ENCODE data around the gene CLDN1. TPM values are rescaled to one million over a fixed set of nuclear protein-coding genes. Genes with fewer than 3 reads are reported as not detected.

CLDN1 gene
- total RNA-seq, 4 donors from 2014 or later, result 0.37 to 0.95 (median 0.82) TPM; not detected in 1

- in situ Hi-C loops (cut with MboI; ENCODE audit: low pct_ligation_motif_present in 1 of 4, low pct_unique_long_range_greater_than_20kb in 1 of 4, low sequenced_read_pairs in 3 of 4), result no loop called here
- Histone ChIP-seq H3K27me3 (no peaks in the 10 kb centered on the region), H3K27ac (no peak overlapping the region), H3K9me3 (no peaks in the 10 kb centered on the region), H3K4me3 (no peak overlapping the region), H3K36me3 (no peaks in the 10 kb centered on the region), H3K4me1 (no peaks in the 10 kb centered on the region)
- no peak for TF ChIP-seq POLR2AphosphoS5 (IDR thresholded peaks at IDR 0.05)
- TF ChIP-seq CTCF (IDR thresholded peaks at IDR 0.05), result no peak
- no peak for TF ChIP-seq POLR2A (IDR thresholded peaks at IDR 0.05)
- TF ChIP-seq EP300 (IDR thresholded peaks at IDR 0.05; ENCODE audit: low read depth), result no peak
- no peak for DNase-seq
- intact Hi-C loops (cut with DNase I; ENCODE audit: low total_unique reads), result no loop called here
- 92 to 95% methylated on average over 1 of the region's 1 CpG for WGBS, 2 donors (ENCODE audit: low coverage in 1 of 2)
Measured at GRCh38 chr3:190352861-190353457, 30.7 kb upstream of the CLDN1 start.

- in situ Hi-C loops (cut with MboI; ENCODE audit: low pct_ligation_motif_present in 1 of 4, low pct_unique_long_range_greater_than_20kb in 1 of 4, low sequenced_read_pairs in 3 of 4) (no loop called here), intact Hi-C loops (cut with DNase I; ENCODE audit: low total_unique reads) (no loop called here)
- Histone ChIP-seq H3K27ac (peak overlapping the region in 1 of 4 donors; percentile 72), H3K4me1 (peaks cover 9 to 17% (median 13%) of the 10 kb centered on the region in 4 donors), H3K36me3 (no peaks in the 10 kb centered on the region), H3K27me3 (no peaks in the 10 kb centered on the region), H3K9me3 (no peaks in the 10 kb centered on the region), H3K4me3 (no peak overlapping the region)
- TF ChIP-seq POLR2A (IDR thresholded peaks at IDR 0.05) (no peak), POLR2AphosphoS5 (IDR thresholded peaks at IDR 0.05) (no peak), EP300 (IDR thresholded peaks at IDR 0.05; ENCODE audit: low read depth) (no peak), CTCF (IDR thresholded peaks at IDR 0.05) (no peak)
- DNase-seq, result no peak
- WGBS, 2 donors (ENCODE audit: low coverage in 1 of 2), result 79 to 81% methylated on average over 2 of the region's 2 CpGs
Measured at GRCh38 chr3:190346541-190346940, 24.3 kb upstream of the CLDN1 start.

- H3K36me3 ChIP-seq, result no peaks in the 10 kb centered on the region
- intact Hi-C loops (cut with DNase I; ENCODE audit: low total_unique reads), result no loop called here
- peak overlapping the region in 2 of 4 donors; percentile 0 to 7 for H3K4me3 ChIP-seq
- TF ChIP-seq CTCF (IDR thresholded peaks at IDR 0.05) (no peak), EP300 (IDR thresholded peaks at IDR 0.05; ENCODE audit: low read depth) (no peak), POLR2A (IDR thresholded peaks at IDR 0.05) (no peak), POLR2AphosphoS5 (IDR thresholded peaks at IDR 0.05) (no peak)
- H3K27me3 ChIP-seq, result no peaks in the 10 kb centered on the region
- WGBS, 2 donors (ENCODE audit: low coverage in 1 of 2), result 50 to 63% methylated on average over 4 of the region's 4 CpGs
- H3K9me3 ChIP-seq, result no peaks in the 10 kb centered on the region
- no peak for DNase-seq
- H3K27ac ChIP-seq, result peak overlapping the region; percentile 72 to 82 (median 75)
- peaks cover 9 to 17% (median 13%) of the 10 kb centered on the region in 4 donors for H3K4me1 ChIP-seq
- in situ Hi-C loops (cut with MboI; ENCODE audit: low pct_ligation_motif_present in 1 of 4, low pct_unique_long_range_greater_than_20kb in 1 of 4, low sequenced_read_pairs in 3 of 4), result no loop called here
Measured at GRCh38 chr3:190345878-190346277, 23.6 kb upstream of the CLDN1 start.

DNA sequence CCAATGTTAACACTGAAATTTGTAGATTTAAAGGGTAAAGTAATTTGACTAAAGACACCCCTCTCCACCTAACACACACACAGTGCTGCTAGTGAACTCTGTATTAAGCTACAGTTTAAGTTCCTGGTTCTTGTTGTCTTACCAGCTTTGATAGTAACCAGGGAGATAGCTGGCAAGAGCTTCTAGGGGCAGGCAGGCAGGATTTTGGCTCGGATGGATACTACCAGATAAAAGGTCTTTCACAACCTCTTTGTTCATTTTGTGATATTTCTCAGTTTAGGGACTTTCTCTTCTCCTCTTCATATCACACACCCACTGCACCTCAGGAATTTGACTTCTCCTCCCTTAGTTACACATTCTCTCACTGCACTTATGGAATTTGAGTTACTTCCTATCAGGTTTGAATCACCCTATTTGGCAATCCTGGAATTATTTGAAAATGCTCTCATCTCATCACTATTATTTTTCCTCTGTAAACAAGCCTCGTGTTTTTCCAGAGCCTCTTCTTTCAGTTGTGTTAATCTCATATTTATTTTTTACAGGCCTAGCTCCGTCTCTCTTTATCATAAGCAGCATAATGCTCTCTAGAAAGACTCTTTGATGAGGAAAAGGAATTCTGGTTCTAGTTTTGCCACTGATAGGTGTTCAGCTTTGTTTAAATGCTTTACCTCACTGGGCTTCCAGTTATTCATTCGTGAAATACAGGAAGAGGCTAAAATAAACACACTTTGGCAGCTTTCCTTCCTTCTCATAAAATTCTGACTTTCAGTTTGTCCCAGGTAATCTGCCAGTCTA lies 23.0 kb upstream of the CLDN1 start:
- WGBS, 2 donors (ENCODE audit: low coverage in 1 of 2), result 7 to 13% methylated on average over 3 to 4 of the region's 4 CpGs
- peak overlapping the region in 2 of 4 donors; percentile 7 to 13 for H3K4me3 ChIP-seq

More for the DNA sequence above, 23.0 kb upstream of the CLDN1 start:
- no peaks in the 10 kb centered on the region for H3K9me3 ChIP-seq
- H3K27me3 ChIP-seq, result no peaks in the 10 kb centered on the region
- no peaks in the 10 kb centered on the region for H3K36me3 ChIP-seq
- intact Hi-C loops (cut with DNase I; ENCODE audit: low total_unique reads) (no loop called here), in situ Hi-C loops (cut with MboI; ENCODE audit: low pct_ligation_motif_present in 1 of 4, low pct_unique_long_range_greater_than_20kb in 1 of 4, low sequenced_read_pairs in 3 of 4) (no loop called here)
- H3K27ac ChIP-seq, result peak overlapping the region; percentile 72 to 82 (median 75)
- TF ChIP-seq POLR2AphosphoS5 (IDR thresholded peaks at IDR 0.05) (no peak), POLR2A (IDR thresholded peaks at IDR 0.05) (no peak), EP300 (IDR thresholded peaks at IDR 0.05; ENCODE audit: low read depth) (no peak), CTCF (IDR thresholded peaks at IDR 0.05) (no peak)
- DNase-seq, result no peak
- H3K4me1 ChIP-seq, result peaks cover 9 to 17% (median 13%) of the 10 kb centered on the region in 4 donors

Measured in transverse colon (tissue), 4 donors.